Forelimb muscle (tissue), 1 donor: Measurements from ENCODE around the gene KCNIP4. TPM values are rescaled to one million over a fixed set of nuclear protein-coding genes. Genes with fewer than 3 reads are reported as not detected.

Experiments
- DNase-seq: peaks from one replicate; pipeline ENCODE4 v3.0.0-alpha.2; 2013; ENCODE audit warnings: low read depth
- polyA plus RNA-seq: library from polyadenylated mRNA; unstranded; fragments of 120-200 nt; gene quantifications from one replicate; pipeline ENCODE4 v1.2.1, GENCODE V29; 2013; ENCODE audit not compliant: insufficient read length

KCNIP4 gene
- polyA plus RNA-seq, 1 donor, result 0.97 TPM

GRCh38 chr4:21571100-21571499 lies 377.5 kb downstream of the KCNIP4 start:
- no peak for DNase-seq

DNA sequence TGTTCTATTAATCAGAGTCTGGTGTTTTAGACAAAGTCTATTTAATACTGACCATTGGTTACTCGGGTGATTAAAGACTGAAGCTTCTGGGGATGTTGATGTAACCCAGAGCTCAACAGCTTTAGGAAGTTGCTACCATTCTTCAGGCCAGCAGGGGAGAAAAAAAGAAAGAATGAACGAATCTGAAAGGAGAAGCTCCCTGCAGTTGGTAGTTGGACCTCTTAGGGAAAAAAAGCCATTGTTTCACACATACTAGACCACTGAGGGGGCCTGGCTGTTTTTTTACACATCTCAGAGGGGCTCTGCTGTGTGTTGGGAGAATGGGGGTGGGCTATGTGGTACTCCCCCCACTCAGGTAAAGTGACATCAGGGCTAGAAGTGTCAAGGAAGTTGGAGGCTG lies 378.9 kb downstream of the KCNIP4 start:
- DNase-seq, result no peak

DNA sequence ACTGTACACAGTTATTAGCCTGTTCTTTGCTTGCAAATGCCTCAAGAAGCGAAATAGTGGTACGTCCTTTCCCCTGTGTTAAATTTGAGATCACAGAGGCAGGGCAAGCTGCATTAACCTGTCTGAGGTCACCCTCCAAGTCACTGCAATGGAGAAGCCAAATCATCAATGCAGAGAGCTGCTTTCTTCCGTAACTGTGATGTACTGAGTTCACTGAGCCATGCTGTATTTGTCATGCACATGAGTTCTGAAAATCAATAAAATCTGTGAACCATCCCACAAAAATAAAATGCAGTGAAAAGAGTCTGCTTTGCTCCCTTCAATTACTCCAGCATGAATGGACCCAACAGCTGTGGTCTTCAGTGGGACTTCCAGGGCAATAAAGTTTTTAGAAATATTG lies 393.5 kb downstream of the KCNIP4 start:
- no peak for DNase-seq

GRCh38 chr4:21554500-21554899 lies 394.1 kb downstream of the KCNIP4 start:
- DNase-seq, result no peak

DNA sequence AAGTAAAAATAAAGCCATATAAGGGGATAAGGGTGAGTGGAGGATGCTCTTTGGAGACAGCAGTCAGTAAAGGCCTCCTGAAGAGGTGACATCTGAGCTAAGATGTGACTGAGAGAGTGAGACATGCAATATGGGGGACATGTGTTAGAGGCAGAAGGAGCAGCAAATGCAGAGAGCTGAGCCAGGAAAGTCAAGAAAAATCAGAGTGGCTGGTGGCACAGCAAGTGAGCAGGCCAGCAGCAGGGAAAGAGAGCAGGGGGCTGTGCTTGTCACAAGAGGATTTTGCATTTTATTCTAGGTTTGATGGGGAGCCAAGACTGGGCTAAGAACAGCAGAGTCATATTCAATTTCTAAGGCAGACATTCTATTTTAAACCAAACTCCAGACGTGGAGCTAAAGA lies 394.5 kb downstream of the KCNIP4 start:
- DNase-seq, result no peak

DNA sequence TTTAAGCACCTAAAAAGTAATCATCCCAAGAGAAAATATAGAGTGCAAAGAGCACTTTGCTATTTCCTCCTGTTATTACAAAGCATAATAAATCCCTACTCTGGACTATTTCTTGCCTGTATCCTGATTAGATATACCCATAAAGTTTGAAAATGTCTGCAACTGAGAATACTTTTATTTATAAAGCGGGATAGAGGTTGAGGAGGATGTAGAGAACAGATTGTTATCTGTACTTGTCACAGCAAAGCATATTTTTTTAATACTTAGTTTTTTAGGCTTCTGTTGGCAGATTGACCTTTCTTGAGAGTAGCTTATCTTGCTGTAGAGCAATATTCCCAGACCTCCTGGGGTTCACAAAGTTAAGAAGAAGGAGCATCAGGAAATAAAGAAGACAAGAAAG lies 396.1 kb downstream of the KCNIP4 start:
- DNase-seq, result no peak

- DNase-seq, result no peak
These were observed 403.6 kb downstream of the KCNIP4 start for GRCh38 chr4:21544955-21545354.

- DNase-seq, result no peak
These were observed 404.2 kb downstream of the KCNIP4 start for GRCh38 chr4:21544415-21544814.

- no peak for DNase-seq
These were observed 405.1 kb downstream of the KCNIP4 start for GRCh38 chr4:21543514-21543913.

GRCh38 chr4:21535898-21536297 lies 412.7 kb downstream of the KCNIP4 start:
- no peak for DNase-seq

DNA sequence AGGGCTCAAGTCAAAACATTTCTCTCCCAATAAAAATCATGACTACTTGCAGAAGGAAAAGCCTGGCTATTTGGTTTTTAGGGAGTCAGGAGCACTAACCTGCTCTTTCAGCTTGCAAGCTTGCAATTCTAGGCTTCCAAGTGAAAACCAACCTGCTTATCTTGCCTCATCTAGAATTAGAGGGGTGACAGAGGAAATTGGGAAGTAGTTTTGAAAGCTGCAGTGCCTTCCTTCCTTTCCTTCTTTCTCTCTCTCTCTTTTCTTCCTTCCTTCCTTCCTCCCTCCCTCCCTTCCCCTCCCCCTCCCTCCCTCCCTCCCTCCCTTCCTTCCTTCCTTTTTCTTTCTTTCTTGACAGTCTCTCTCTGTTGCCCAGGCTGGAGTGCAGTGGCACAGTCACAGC lies 417.5 kb downstream of the KCNIP4 start:
- no peak for DNase-seq

DNA sequence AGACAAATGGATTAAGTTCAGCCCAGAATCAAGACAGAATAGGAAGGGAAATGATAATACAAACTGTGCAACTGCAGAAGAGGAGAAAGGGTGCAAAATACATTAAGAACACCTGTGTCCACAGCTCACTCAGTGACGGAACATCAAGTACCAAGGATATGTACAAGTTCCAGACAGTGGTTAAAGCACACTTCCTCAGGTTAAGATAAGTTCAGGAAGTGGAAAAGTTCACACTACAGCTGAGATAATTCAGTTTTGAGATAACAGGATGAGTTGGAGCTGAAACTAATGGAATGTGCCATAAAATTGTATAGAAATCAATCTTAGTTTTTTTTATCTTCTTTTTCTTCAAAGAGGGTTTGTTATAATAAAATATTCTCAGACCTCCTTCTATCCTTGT lies 419.4 kb downstream of the KCNIP4 start:
- DNase-seq, result no peak

- no peak for DNase-seq
These were observed 426.3 kb downstream of the KCNIP4 start for GRCh38 chr4:21522296-21522695.

- DNase-seq, result no peak
These were observed 431.3 kb downstream of the KCNIP4 start for GRCh38 chr4:21517126-21517859.

GRCh38 chr4:21514022-21514694 lies 434.4 kb downstream of the KCNIP4 start:
- no peak for DNase-seq

DNA sequence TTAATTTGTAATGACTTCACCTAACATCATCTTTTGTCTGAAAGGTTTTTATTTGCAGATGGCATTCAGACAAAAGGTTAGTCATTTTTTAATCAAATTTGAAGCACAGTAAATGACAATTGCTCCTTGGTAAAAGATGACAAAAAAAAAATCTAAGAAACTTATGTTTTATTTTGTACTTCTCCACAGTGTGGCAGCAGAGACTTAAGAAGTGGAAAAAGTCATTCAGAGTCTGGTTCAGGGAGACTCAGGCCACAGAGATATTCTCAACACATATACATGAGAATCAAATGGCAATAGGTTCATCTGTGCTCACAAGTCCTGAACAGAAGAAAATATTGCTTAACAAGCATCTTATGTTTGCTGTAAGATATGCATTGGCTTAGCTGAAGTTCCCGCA lies 436.2 kb downstream of the KCNIP4 start:
- peak; percentile 5 for DNase-seq

DNA sequence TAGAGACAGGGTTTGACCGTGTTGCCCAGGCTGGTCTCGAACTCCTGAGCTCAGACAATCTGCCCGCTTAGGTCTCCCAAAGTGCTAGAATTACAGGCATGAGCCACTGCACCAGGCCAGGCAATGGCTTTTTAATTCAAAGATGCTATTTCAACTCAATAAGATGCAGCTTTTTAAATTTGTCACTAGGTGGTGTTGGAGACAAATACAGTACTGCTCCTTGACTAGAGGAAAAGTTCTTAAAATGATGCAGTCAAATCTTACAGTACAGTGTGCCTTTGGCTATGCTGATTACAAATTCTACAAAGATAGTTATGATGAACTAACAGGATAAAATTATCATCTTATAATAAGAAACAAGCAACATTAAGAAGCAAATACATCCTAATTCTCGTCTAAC lies 441.1 kb downstream of the KCNIP4 start:
- DNase-seq, result no peak

DNA sequence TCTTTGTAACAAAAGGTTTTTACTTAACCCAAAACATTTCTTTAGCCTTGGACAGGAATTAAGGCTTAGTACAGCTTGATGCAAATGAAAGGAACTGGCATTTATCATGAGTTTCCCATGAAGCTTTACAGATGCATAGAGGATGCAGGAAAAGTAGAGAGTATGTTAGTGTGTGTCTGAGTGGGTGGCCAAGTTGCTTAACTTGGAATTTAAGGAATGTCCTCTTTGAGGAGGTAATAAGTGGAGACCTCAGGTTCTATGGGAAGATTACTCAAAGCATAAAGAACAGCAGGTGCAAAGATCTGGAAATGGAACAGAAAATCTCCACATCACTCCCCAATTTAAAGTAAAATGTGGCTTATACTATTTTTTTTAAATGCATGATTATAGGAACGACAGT lies 457.9 kb downstream of the KCNIP4 start:
- no peak for DNase-seq

GRCh38 chr4:21476757-21477156 lies 471.8 kb downstream of the KCNIP4 start:
- DNase-seq, result no peak

DNA sequence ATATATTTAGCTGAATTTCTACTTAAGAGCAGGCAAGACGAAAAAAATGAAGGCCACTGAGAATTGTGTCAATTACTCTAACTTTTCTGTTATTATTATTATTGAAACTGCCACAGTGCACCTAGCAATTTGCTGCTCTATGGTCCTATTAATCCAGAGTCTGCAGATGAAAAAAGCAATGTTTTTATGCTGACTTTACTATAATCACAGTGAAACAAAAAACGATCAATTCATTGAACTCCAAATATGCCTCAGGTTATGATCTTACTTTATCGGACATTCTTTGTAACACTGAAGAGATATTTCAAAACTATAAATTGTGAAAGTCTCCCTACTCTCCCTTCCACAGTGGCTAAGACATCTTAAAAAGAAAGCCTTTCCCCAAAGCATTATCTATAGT lies 474.4 kb downstream of the KCNIP4 start:
- DNase-seq, result no peak

- DNase-seq, result no peak
These were observed 478.0 kb downstream of the KCNIP4 start for GRCh38 chr4:21470535-21470934.

GRCh38 chr4:21469438-21470300 lies 478.9 kb downstream of the KCNIP4 start:
- peak; percentile 2 for DNase-seq

GRCh38 chr4:21467551-21467950 lies 481.0 kb downstream of the KCNIP4 start:
- DNase-seq, result no peak
